ENCODE results near the gene GPC3.
"Not testable (repeated sequence)": the region's sequence is repeated elsewhere in the genome, so short reads cannot be mapped to it uniquely, and the experiment has no call there.

The GPC3 gene

GRCh38 chrX:133527825-133528224 lies 457.6 kb downstream of the GPC3 start:
- Histone ChIP-seq H3K4me1 (ENCODE audit: control insufficient read depth, low read length) (no peaks in the 10 kb centered on the region), H3K79me2 (ENCODE audit: control insufficient read depth, low read length) (no peaks in the 10 kb centered on the region), H3F3A (ENCODE audit: control insufficient read depth, insufficient read depth) (no peaks in the 10 kb centered on the region), H3K36me3 (ENCODE audit: control insufficient read depth, low read length) (no peaks in the 10 kb centered on the region), H3K4me2 (ENCODE audit: low read length) (no peak overlapping the region), H4K20me1 (ENCODE audit: control insufficient read depth, insufficient read depth, low read depth, low read length) (no peaks in the 10 kb centered on the region), H3K27ac (ENCODE audit: low read depth, low read length) (no peak overlapping the region), H3K9me3 (ENCODE audit: control insufficient read depth, insufficient read depth, low read length) (no peaks in the 10 kb centered on the region), H3K27me3 (ENCODE audit: control insufficient read depth, low read length) (no peaks in the 10 kb centered on the region), H3K4me3 (ENCODE audit: low read length) (no peak overlapping the region), H3K9me2 (replicated peaks; ENCODE audit: control insufficient read depth, low read length) (no peaks in the 10 kb centered on the region)
- no peak for TF ChIP-seq EZH2phosphoT487 (IDR thresholded peaks at IDR 0.05; ENCODE audit: borderline replicate concordance, low read length)
- TF ChIP-seq CTCF (IDR thresholded peaks at IDR 0.05; ENCODE audit: low read depth, low read length, poor library complexity, severe bottlenecking) = no peak

GRCh38 chrX:133527415-133527814 lies 458.0 kb downstream of the GPC3 start:
- Histone ChIP-seq H3K9me3 (ENCODE audit: control insufficient read depth, insufficient read depth, low read length) (no peaks in the 10 kb centered on the region), H3K27ac (ENCODE audit: low read depth, low read length) (no peak overlapping the region), H3K9me2 (replicated peaks; ENCODE audit: control insufficient read depth, low read length) (no peaks in the 10 kb centered on the region), H4K20me1 (ENCODE audit: control insufficient read depth, insufficient read depth, low read depth, low read length) (no peaks in the 10 kb centered on the region), H3K27me3 (ENCODE audit: control insufficient read depth, low read length) (no peaks in the 10 kb centered on the region), H3K4me3 (ENCODE audit: low read length) (no peak overlapping the region), H3K79me2 (ENCODE audit: control insufficient read depth, low read length) (no peaks in the 10 kb centered on the region), H3K4me2 (ENCODE audit: low read length) (no peak overlapping the region), H3K36me3 (ENCODE audit: control insufficient read depth, low read length) (no peaks in the 10 kb centered on the region), H3K4me1 (ENCODE audit: control insufficient read depth, low read length) (no peaks in the 10 kb centered on the region), H3F3A (ENCODE audit: control insufficient read depth, insufficient read depth) (no peaks in the 10 kb centered on the region)
- no peak for TF ChIP-seq CTCF (IDR thresholded peaks at IDR 0.05; ENCODE audit: low read depth, low read length, poor library complexity, severe bottlenecking)
- no peak for TF ChIP-seq EZH2phosphoT487 (IDR thresholded peaks at IDR 0.05; ENCODE audit: borderline replicate concordance, low read length)

GRCh38 chrX:133526773-133527172 lies 458.6 kb downstream of the GPC3 start:
- not testable (repeated sequence) for H3K27ac ChIP-seq (ENCODE audit: low read depth, low read length); H4K20me1 ChIP-seq (ENCODE audit: control insufficient read depth, insufficient read depth, low read depth, low read length); H3K79me2 ChIP-seq (ENCODE audit: control insufficient read depth, low read length); H3K27me3 ChIP-seq (ENCODE audit: control insufficient read depth, low read length); H3K4me2 ChIP-seq (ENCODE audit: low read length); H3K9me2 ChIP-seq (replicated peaks; ENCODE audit: control insufficient read depth, low read length); H3K4me3 ChIP-seq (ENCODE audit: low read length); H3K36me3 ChIP-seq (ENCODE audit: control insufficient read depth, low read length); H3K4me1 ChIP-seq (ENCODE audit: control insufficient read depth, low read length); H3K9me3 ChIP-seq (ENCODE audit: control insufficient read depth, insufficient read depth, low read length); H3F3A ChIP-seq (ENCODE audit: control insufficient read depth, insufficient read depth)

GRCh38 chrX:133523526-133523925 lies 461.9 kb downstream of the GPC3 start:
- Histone ChIP-seq H3K79me2 (ENCODE audit: control insufficient read depth, low read length) (no peaks in the 10 kb centered on the region), H3K4me2 (ENCODE audit: low read length) (no peak overlapping the region), H4K20me1 (ENCODE audit: control insufficient read depth, insufficient read depth, low read depth, low read length) (no peaks in the 10 kb centered on the region), H3K36me3 (ENCODE audit: control insufficient read depth, low read length) (no peaks in the 10 kb centered on the region), H3F3A (ENCODE audit: control insufficient read depth, insufficient read depth) (no peaks in the 10 kb centered on the region), H3K9me2 (replicated peaks; ENCODE audit: control insufficient read depth, low read length) (no peaks in the 10 kb centered on the region), H3K4me3 (ENCODE audit: low read length) (no peak overlapping the region), H3K4me1 (ENCODE audit: control insufficient read depth, low read length) (no peaks in the 10 kb centered on the region), H3K27me3 (ENCODE audit: control insufficient read depth, low read length) (no peaks in the 10 kb centered on the region), H3K27ac (ENCODE audit: low read depth, low read length) (no peak overlapping the region), H3K9me3 (ENCODE audit: control insufficient read depth, insufficient read depth, low read length) (no peaks in the 10 kb centered on the region)
- no peak for TF ChIP-seq EZH2phosphoT487 (IDR thresholded peaks at IDR 0.05; ENCODE audit: borderline replicate concordance, low read length)

Measured in DOHH2 (cell line).